ENCODE data around the gene INTS7. TPM values are rescaled to one million over a fixed set of nuclear protein-coding genes. Genes with fewer than 3 reads are reported as not detected.
A peak's percentile ranks its signal among the peaks of the same experiment; 100 is the strongest.

INTS7 gene
- total and polyA plus RNA-seq, 9 of the 15 experiments (the other 6 are each of a cell fraction or from before 2014, with no cell fraction given) = 27.3 to 68.4 (median 40.4) TPM

- H4K20me1 ChIP-seq (replicated peaks; ENCODE audit: control insufficient read depth, insufficient read depth, low read length) = no peaks in the 10 kb centered on the region
- H3K79me2 ChIP-seq (ENCODE audit: control insufficient read depth, insufficient read depth, low read length) = no peaks in the 10 kb centered on the region
- DNase-seq (ENCODE audit: extremely low read depth in 1 of 4, low spot score in 3 of 4) (no peak), FAIRE-seq (no peak), ATAC-seq (peak; percentile 24; the same call in 2 of the 3 replicates)
- H2AFZ ChIP-seq (ENCODE audit: low read depth, low read length) = no peak overlapping the region
- H3K4me2 ChIP-seq (ENCODE audit: insufficient read depth, low read length) = no peak overlapping the region
- no peaks in the 10 kb centered on the region for H3K27me3 ChIP-seq (ENCODE audit: control insufficient read depth in 2 of 2, insufficient read depth in 2 of 2, low read length in 2 of 2)
- no peak overlapping the region for H3K9ac ChIP-seq (ENCODE audit: insufficient read depth in 1 of 2, low read depth in 2 of 2, low read length in 2 of 2)
- H3K4me3 ChIP-seq = no peak overlapping the region
- WGBS (ENCODE audit: insufficient coverage, low coverage, missing lambda C conversion rate) = 89% methylated on average over 6 of the region's 6 CpGs
- intact Hi-C loops (cut with micrococcal nuclease) = no loop called here
- H3K36me3 ChIP-seq (ENCODE audit: control insufficient read depth, insufficient read depth, low read length) = peaks cover 66% of the 10 kb centered on the region
- no peaks in the 10 kb centered on the region for H3K9me1 ChIP-seq (ENCODE audit: control insufficient read depth, insufficient read depth, low read length)
- POLR2A ChIA-PET = interaction anchor here (0.8 to 1.7 kb wide), 6 partner anchors 13 to 341 kb away, joined by 3 to 6 read pairs (median 3); partner anchors contain the start of genes DTL and INTS7
- CTCF ChIA-PET (ENCODE audit: low intra/inter-chr PET ratio) = interaction anchor here (0.7 kb wide), 1 partner anchor 10 kb away, joined by 7 read pairs; no protein-coding TSS in a partner anchor
- in situ Hi-C loops (cut with MboI) = no loop called here
- no peak overlapping the region for H3K27ac ChIP-seq (ENCODE audit: extremely low read depth, low read depth, low read length)
- no peaks in the 10 kb centered on the region for H3K4me1 ChIP-seq (replicated peaks in 1 of 2; ENCODE audit: control insufficient read depth in 2 of 2, insufficient read depth in 2 of 2, low read length in 2 of 2)
- BruUV-seq (replicated peaks) = no TSS peak
- H3K9me3 ChIP-seq (replicated peaks; ENCODE audit: control insufficient read depth, insufficient read depth, low read depth, low read length) = peaks cover 16% of the 10 kb centered on the region
- TF ChIP-seq SNAPC5 (CRISPR knock-in tag; IDR thresholded peaks at IDR 0.05) = no peak
- TF ChIP-seq BRF1 (IDR thresholded peaks at IDR 0.05; ENCODE audit: borderline replicate concordance, extremely low read depth, insufficient read length) = no peak
- TF ChIP-seq GABPB1 (CRISPR knock-in tag; IDR thresholded peaks at IDR 0.05) = no peak
- no peak for TF ChIP-seq DEAF1 (CRISPR knock-in tag; IDR thresholded peaks at IDR 0.05)
- no peak for TF ChIP-seq CC2D1A (IDR thresholded peaks at IDR 0.05)
- no peak for TF ChIP-seq GATA2 (CRISPR knock-in tag; IDR thresholded peaks at IDR 0.05)
- TF ChIP-seq NFIC (IDR thresholded peaks at IDR 0.05) = peak; percentile 95
- no peak for TF ChIP-seq BRD9 (IDR thresholded peaks at IDR 0.05; ENCODE audit: low read depth, partially characterized antibody)
- TF ChIP-seq MECOM (CRISPR knock-in tag; IDR thresholded peaks at IDR 0.05) = no peak
- no peak for TF ChIP-seq HMGXB4 (CRISPR knock-in tag; IDR thresholded peaks at IDR 0.05)
- no peak for TF ChIP-seq ZNF584 (CRISPR knock-in tag; IDR thresholded peaks at IDR 0.05; ENCODE audit: low read depth)
- no peak for TF ChIP-seq STAT5A (IDR thresholded peaks at IDR 0.05; ENCODE audit: borderline replicate concordance, low read length)
- no peak for TF ChIP-seq NR4A1 (CRISPR knock-in tag; IDR thresholded peaks at IDR 0.05)
- TF ChIP-seq NR4A1 (tag; IDR thresholded peaks at IDR 0.05) = no peak
- TF ChIP-seq ZFPM2 (CRISPR knock-in tag; IDR thresholded peaks at IDR 0.05) = no peak
- TF ChIP-seq DNMT1 (IDR thresholded peaks at IDR 0.05) = no peak
- TF ChIP-seq ZNF232 (CRISPR knock-in tag; IDR thresholded peaks at IDR 0.05) = no peak
- peak in 1 of 2 experiments; percentile 23 for TF ChIP-seq E2F6 (IDR thresholded peaks at IDR 0.05; ENCODE audit: borderline replicate concordance in 1 of 2, extremely low read depth in 1 of 2, insufficient read depth in 1 of 2, insufficient read length in 1 of 2, low read depth in 1 of 2, low read length in 1 of 2, poor library complexity in 1 of 2, severe bottlenecking in 1 of 2)
Measured at GRCh38 chr1:212060632-212061472, 25.5 kb upstream of the INTS7 start.

Data from K562 (cell line).